Measurements from ENCODE around the gene RALGPS1. TPM values are rescaled to one million over a fixed set of nuclear protein-coding genes. Genes with fewer than 3 reads are reported as not detected.

RALGPS1 gene
- total RNA-seq, 2 donors from 2014 or later = 15.3 to 79.4 TPM

- DNase-seq (no peak), ATAC-seq (no peak)
- Histone ChIP-seq H3K36me3 (replicated peaks in 1 of 2; ENCODE audit: insufficient read depth in 1 of 2, low read depth in 2 of 2) (no peaks in the 10 kb centered on the region), H3K27ac (no peak overlapping the region), H3K27me3 (no peaks in the 10 kb centered on the region), H3K4me3 (no peak overlapping the region), H3K9me3 (no peaks in the 10 kb centered on the region), H3K4me1 (no peaks in the 10 kb centered on the region)
- intact Hi-C loops (cut with DNase I) = no loop called here
- no peak for TF ChIP-seq CTCF (IDR thresholded peaks at IDR 0.05)
- no peak for TF ChIP-seq POLR2A (IDR thresholded peaks at IDR 0.05)
- 94 to 95% methylated on average over 5 of the region's 5 CpGs for WGBS, 2 donors
Measured at GRCh38 chr9:127005770-127006314, 91.3 kb downstream of the RALGPS1 start.

- Histone ChIP-seq H3K4me1 (no peaks in the 10 kb centered on the region), H3K4me3 (no peak overlapping the region), H3K9me3 (no peaks in the 10 kb centered on the region), H3K27me3 (no peaks in the 10 kb centered on the region), H3K36me3 (replicated peaks in 1 of 2; ENCODE audit: insufficient read depth in 1 of 2, low read depth in 2 of 2) (no peaks in the 10 kb centered on the region), H3K27ac (no peak overlapping the region)
- 89 to 95% methylated on average over 6 of the region's 6 CpGs for WGBS, 2 donors
- TF ChIP-seq POLR2A (IDR thresholded peaks at IDR 0.05) (no peak), CTCF (IDR thresholded peaks at IDR 0.05) (no peak)
- intact Hi-C loops (cut with DNase I) = no loop called here
- no peak for DNase-seq
- no peak for ATAC-seq
Measured at GRCh38 chr9:127007638-127008037, 93.1 kb downstream of the RALGPS1 start.

- ATAC-seq (no peak), DNase-seq (no peak)
- no peak overlapping the region for H3K27ac ChIP-seq
- WGBS, 2 donors = 73 to 100% methylated on average over 1 of the region's 1 CpG
- H3K4me1 ChIP-seq = no peaks in the 10 kb centered on the region
- no peaks in the 10 kb centered on the region for H3K9me3 ChIP-seq
- H3K27me3 ChIP-seq = no peaks in the 10 kb centered on the region
- no peaks in the 10 kb centered on the region for H3K36me3 ChIP-seq (replicated peaks in 1 of 2; ENCODE audit: insufficient read depth in 1 of 2, low read depth in 2 of 2)
- TF ChIP-seq POLR2A (IDR thresholded peaks at IDR 0.05) (no peak), CTCF (IDR thresholded peaks at IDR 0.05) (no peak)
- intact Hi-C loops (cut with DNase I) = no loop called here
- no peak overlapping the region for H3K4me3 ChIP-seq
Measured at GRCh38 chr9:127008076-127008475, 93.5 kb downstream of the RALGPS1 start.

GRCh38 chr9:127011772-127012171 lies 97.2 kb downstream of the RALGPS1 start:
- no peaks in the 10 kb centered on the region for H3K27me3 ChIP-seq
- no peaks in the 10 kb centered on the region for H3K36me3 ChIP-seq (replicated peaks in 1 of 2; ENCODE audit: insufficient read depth in 1 of 2, low read depth in 2 of 2)
- H3K9me3 ChIP-seq = no peaks in the 10 kb centered on the region
- TF ChIP-seq POLR2A (IDR thresholded peaks at IDR 0.05) = no peak
- TF ChIP-seq CTCF (IDR thresholded peaks at IDR 0.05) = no peak
- no peak overlapping the region for H3K4me3 ChIP-seq
- WGBS, 2 donors = 76 to 81% methylated on average over 6 of the region's 6 CpGs
- no peak overlapping the region for H3K27ac ChIP-seq
- no peak for ATAC-seq
- H3K4me1 ChIP-seq = no peaks in the 10 kb centered on the region
- intact Hi-C loops (cut with DNase I) = no loop called here
- no peak for DNase-seq

GRCh38 chr9:127012250-127012649 lies 97.7 kb downstream of the RALGPS1 start:
- ATAC-seq = no peak
- intact Hi-C loops (cut with DNase I) = no loop called here
- no peak for DNase-seq
- Histone ChIP-seq H3K27me3 (no peaks in the 10 kb centered on the region), H3K4me1 (no peaks in the 10 kb centered on the region), H3K36me3 (replicated peaks in 1 of 2; ENCODE audit: insufficient read depth in 1 of 2, low read depth in 2 of 2) (no peaks in the 10 kb centered on the region), H3K9me3 (no peaks in the 10 kb centered on the region), H3K4me3 (no peak overlapping the region), H3K27ac (no peak overlapping the region)
- TF ChIP-seq POLR2A (IDR thresholded peaks at IDR 0.05) (no peak), CTCF (IDR thresholded peaks at IDR 0.05) (no peak)
- WGBS, 2 donors = 89 to 94% methylated on average over 4 to 6 of the region's 6 CpGs
